Type B pancreatic cell (in vitro differentiated cells): ENCODE measurements around the gene DGCR2. TPM values are rescaled to one million over a fixed set of nuclear protein-coding genes. Genes with fewer than 3 reads are reported as not detected.

Experiments used
- DNase-seq: peaks from one replicate; pipeline ENCODE4 v3.0.0; 2021; ENCODE audit warnings: mixed read lengths; ENCODE audit not compliant: unreplicated experiment; ENCODE audit errors: extremely low spot score
- H3K27ac Mint-ChIP-seq: 2 replicates; pipeline ENCODE4 v1.8.0; 2021; ENCODE audit warnings: mild to moderate bottlenecking, mixed read lengths
- H3K27me3 Mint-ChIP-seq: 2 replicates; pipeline ENCODE4 v1.8.0; 2021; ENCODE audit warnings: mixed read lengths
- H3K36me3 Mint-ChIP-seq: 2 replicates; pipeline ENCODE4 v1.8.0; 2021; ENCODE audit warnings: mixed read lengths
- H3K4me1 Mint-ChIP-seq: one replicate; pipeline ENCODE4 v1.8.0; 2021; ENCODE audit warnings: mixed read lengths; ENCODE audit not compliant: unreplicated experiment
- H3K4me3 Mint-ChIP-seq: 2 replicates; pipeline ENCODE4 v1.8.0; 2021; ENCODE audit warnings: mild to moderate bottlenecking, mixed read lengths
- H3K9me3 Mint-ChIP-seq: 2 replicates; pipeline ENCODE4 v1.8.0; 2021; ENCODE audit warnings: mixed read lengths
- total RNA-seq: library from RNA; stranded (reverse); gene quantifications from 2 replicates; pipeline ENCODE4 v1.2.1, GENCODE V29; 2021; ENCODE audit warnings: low replicate concordance
- TF ChIP-seq, protein P1 (sequence below): fragments of 200-600 bp; sonication (generic); conservative IDR thresholded peaks from 2 replicates; pipeline ENCODE4 v1.5.0; 2021; ENCODE audit warnings: antibody characterized with exemption, mild to moderate bottlenecking

The DGCR2 gene
- total RNA-seq, 1 donor from 2014 or later: 83.1 TPM

- no peak overlapping the region for H3K4me3 Mint-ChIP-seq
- TF ChIP-seq, protein P1, sequence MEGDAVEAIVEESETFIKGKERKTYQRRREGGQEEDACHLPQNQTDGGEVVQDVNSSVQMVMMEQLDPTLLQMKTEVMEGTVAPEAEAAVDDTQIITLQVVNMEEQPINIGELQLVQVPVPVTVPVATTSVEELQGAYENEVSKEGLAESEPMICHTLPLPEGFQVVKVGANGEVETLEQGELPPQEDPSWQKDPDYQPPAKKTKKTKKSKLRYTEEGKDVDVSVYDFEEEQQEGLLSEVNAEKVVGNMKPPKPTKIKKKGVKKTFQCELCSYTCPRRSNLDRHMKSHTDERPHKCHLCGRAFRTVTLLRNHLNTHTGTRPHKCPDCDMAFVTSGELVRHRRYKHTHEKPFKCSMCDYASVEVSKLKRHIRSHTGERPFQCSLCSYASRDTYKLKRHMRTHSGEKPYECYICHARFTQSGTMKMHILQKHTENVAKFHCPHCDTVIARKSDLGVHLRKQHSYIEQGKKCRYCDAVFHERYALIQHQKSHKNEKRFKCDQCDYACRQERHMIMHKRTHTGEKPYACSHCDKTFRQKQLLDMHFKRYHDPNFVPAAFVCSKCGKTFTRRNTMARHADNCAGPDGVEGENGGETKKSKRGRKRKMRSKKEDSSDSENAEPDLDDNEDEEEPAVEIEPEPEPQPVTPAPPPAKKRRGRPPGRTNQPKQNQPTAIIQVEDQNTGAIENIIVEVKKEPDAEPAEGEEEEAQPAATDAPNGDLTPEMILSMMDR: no peak
- no peak overlapping the region for H3K27ac Mint-ChIP-seq
- H3K36me3 Mint-ChIP-seq: peaks cover 5% of the 10 kb centered on the region
- no peaks in the 10 kb centered on the region for H3K4me1 Mint-ChIP-seq
- H3K9me3 Mint-ChIP-seq: no peaks in the 10 kb centered on the region
- DNase-seq: no peak
- H3K27me3 Mint-ChIP-seq: no peaks in the 10 kb centered on the region
Measured at GRCh38 chr22:19041704-19042074, 80.5 kb downstream of the DGCR2 start.

DNA sequence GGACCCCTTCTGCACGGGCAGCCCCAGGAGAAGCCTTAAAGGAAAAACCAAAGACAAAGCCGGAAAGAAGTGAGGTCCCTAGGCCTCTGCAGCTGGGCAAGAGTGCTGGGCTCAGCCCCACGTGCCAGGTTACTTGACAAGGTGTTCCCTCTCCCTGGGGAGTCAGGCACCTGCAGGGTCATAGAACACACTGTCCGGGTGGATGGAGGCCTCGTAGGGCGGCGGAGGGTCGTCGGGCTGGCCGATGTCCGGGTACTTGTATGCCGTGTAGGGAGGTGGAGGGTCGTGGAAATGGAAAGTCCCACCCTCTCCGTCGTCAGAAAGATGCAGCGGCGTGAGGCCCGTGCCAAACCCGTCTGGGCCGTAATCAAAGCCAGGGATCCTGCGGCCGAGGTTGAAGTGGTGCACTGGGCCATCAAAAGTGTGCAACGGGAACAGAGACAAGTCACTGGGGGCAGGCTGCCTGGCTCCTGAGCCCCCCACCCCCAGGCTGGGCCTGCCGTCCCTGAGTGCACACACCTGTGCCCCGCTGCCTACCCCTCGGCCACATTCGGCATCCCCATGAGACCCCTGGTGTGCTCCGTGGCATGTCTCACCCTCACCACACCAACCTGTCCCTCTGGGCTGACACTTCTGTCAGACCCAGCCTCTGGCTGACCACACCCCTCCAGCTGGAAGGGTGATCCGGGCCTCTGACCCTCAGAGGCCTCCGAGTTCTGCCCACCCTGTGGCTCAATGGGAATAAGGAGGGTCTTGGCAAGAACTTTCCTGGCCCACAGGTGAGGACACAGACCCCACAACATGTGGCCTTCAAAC lies 81.1 kb downstream of the DGCR2 start:
- H3K27me3 Mint-ChIP-seq: no peaks in the 10 kb centered on the region
- H3K9me3 Mint-ChIP-seq: no peaks in the 10 kb centered on the region
- no peak overlapping the region for H3K4me3 Mint-ChIP-seq
- TF ChIP-seq, protein P1: no peak
- H3K36me3 Mint-ChIP-seq: peaks cover 5% of the 10 kb centered on the region
- no peaks in the 10 kb centered on the region for H3K4me1 Mint-ChIP-seq
- DNase-seq: no peak
- H3K27ac Mint-ChIP-seq: no peak overlapping the region

- Mint-ChIP-seq H3K27me3 (no peaks in the 10 kb centered on the region), H3K4me3 (no peak overlapping the region), H3K4me1 (no peaks in the 10 kb centered on the region), H3K36me3 (peaks cover 5% of the 10 kb centered on the region), H3K27ac (no peak overlapping the region), H3K9me3 (no peaks in the 10 kb centered on the region)
- no peak for DNase-seq
- TF ChIP-seq, protein P1: no peak
Measured at GRCh38 chr22:19040391-19040861, 81.8 kb downstream of the DGCR2 start.

- Mint-ChIP-seq H3K4me3 (no peak overlapping the region), H3K36me3 (no peaks in the 10 kb centered on the region), H3K27me3 (no peaks in the 10 kb centered on the region), H3K9me3 (no peaks in the 10 kb centered on the region), H3K27ac (no peak overlapping the region), H3K4me1 (no peaks in the 10 kb centered on the region)
- TF ChIP-seq, protein P1: no peak
- no peak for DNase-seq
Measured at GRCh38 chr22:19039796-19040280, 82.4 kb downstream of the DGCR2 start.

DNA sequence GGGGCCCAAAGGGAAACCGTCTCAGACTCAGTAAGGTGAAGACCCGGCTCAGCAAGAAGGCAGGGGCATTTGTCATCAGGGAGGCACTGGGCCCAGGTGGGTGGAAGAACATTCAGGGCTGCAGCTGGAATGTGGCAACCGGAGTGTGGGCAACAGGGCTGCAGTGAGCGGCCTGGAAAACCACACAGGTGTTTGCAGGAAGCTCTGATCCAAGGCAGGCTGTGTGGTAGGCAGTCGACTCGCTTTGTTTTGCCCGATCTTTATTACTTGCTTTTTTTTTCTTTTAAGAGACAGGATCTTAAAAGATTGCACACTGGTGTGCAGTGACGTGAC lies 82.8 kb downstream of the DGCR2 start:
- TF ChIP-seq, protein P1: no peak
- Mint-ChIP-seq H3K9me3 (no peaks in the 10 kb centered on the region), H3K27me3 (no peaks in the 10 kb centered on the region), H3K4me3 (no peak overlapping the region), H3K36me3 (no peaks in the 10 kb centered on the region), H3K27ac (no peak overlapping the region), H3K4me1 (no peaks in the 10 kb centered on the region)
- no peak for DNase-seq
